Ovary (tissue), 3 donors: ENCODE data around the gene SUV39H2.

ENCODE experiments used
- POLR2A ChIP-seq: fragments of 450-650 bp; IDR thresholded peaks from one replicate; pipeline ENCODE4 v1.6.1; 2017; ENCODE audit warnings: antibody characterized with exemption, mild to moderate bottlenecking, moderate library complexity
- TF ChIP-seq, protein P1 (sequence below), 3 donors: fragments of 450-650 bp in 2 of 3; fragments of 200-600 bp in 1 of 3; IDR thresholded peaks; one replicate each; pipeline versions ENCODE4 v1.5.1 to v1.8.0; 2016 to 2022; ENCODE audit warnings: antibody characterized with exemption in 3 of 3, mild to moderate bottlenecking in 1 of 3
- donor health status: DM: no; HTN: no; CAD: no.

DNA sequence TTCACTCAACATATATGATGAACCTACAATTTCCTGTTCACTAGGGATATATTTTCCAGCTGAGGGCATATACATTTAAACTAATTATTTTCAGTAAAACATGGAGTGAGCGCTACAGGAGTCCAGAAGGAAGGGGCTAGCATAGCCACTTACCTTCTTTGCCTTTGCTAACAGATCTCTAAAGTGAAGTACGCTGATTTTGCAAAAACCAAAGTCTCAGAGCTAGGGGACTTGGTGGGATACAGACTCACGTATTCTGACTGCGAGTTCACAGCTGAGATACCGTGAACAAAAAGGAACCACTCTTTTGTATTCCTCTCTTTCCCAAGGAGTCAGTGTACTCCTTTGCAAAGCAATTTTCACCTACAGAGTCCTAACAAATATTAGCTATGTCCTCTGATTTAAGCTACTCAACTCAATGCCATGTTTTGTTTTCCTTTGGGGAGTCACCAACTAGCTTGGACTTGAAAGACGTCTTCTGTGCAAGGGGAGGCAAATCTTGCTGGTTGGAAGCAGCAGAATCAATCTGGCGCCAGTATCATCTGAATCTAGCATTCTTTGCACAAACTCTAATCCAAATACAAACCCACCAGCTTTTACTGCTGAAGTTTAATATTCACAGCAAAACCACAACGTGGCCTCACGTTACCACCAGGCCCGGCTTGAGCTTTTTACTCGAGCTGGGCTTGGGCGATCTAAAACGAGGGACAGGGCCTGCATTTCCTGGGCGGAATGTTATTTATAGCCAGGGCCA, 41.5 kb upstream of the SUV39H2 start:
- TF ChIP-seq, protein P1, sequence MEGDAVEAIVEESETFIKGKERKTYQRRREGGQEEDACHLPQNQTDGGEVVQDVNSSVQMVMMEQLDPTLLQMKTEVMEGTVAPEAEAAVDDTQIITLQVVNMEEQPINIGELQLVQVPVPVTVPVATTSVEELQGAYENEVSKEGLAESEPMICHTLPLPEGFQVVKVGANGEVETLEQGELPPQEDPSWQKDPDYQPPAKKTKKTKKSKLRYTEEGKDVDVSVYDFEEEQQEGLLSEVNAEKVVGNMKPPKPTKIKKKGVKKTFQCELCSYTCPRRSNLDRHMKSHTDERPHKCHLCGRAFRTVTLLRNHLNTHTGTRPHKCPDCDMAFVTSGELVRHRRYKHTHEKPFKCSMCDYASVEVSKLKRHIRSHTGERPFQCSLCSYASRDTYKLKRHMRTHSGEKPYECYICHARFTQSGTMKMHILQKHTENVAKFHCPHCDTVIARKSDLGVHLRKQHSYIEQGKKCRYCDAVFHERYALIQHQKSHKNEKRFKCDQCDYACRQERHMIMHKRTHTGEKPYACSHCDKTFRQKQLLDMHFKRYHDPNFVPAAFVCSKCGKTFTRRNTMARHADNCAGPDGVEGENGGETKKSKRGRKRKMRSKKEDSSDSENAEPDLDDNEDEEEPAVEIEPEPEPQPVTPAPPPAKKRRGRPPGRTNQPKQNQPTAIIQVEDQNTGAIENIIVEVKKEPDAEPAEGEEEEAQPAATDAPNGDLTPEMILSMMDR (IDR thresholded peaks at IDR 0.05): no peak
- TF ChIP-seq POLR2A: no peak
